Liver (tissue), 9 donors: Measurements from ENCODE around the gene POU6F2. TPM values are rescaled to one million over a fixed set of nuclear protein-coding genes. Genes with fewer than 3 reads are reported as not detected.
"Not testable (repeated sequence)": the region's sequence is repeated elsewhere in the genome, so short reads cannot be mapped to it uniquely, and the experiment has no call there.

Experiments used
- DNase-seq: peaks from one replicate; pipeline ENCODE4 v3.0.0-alpha.2; 2017; ENCODE audit warnings: low spot score
- H3K27ac ChIP-seq, 2 donors: one replicate each; pipeline ENCODE4 v1.7.0; 2013; ENCODE audit warnings: inconsistent platforms in 2 of 2, low read length in 2 of 2, control low read depth in 1 of 2, low read depth in 1 of 2, mild to moderate bottlenecking in 1 of 2
- H3K27me3 ChIP-seq, 4 donors: one replicate each; pipeline versions ENCODE4 v1.6.1 to v1.7.0; 2013; ENCODE audit warnings: low read length in 3 of 4, inconsistent platforms in 1 of 4, mild to moderate bottlenecking in 1 of 4, moderate library complexity in 1 of 4; ENCODE audit not compliant: control insufficient read depth in 4 of 4, insufficient read depth in 4 of 4
- H3K36me3 ChIP-seq, 4 donors: one replicate each; pipeline versions ENCODE4 v1.6.1 to v1.7.0; 2013; ENCODE audit warnings: low read length in 3 of 4, mild to moderate bottlenecking in 3 of 4, low read depth in 1 of 4, moderate library complexity in 1 of 4; ENCODE audit not compliant: control insufficient read depth in 4 of 4, insufficient read depth in 3 of 4
- H3K4me1 ChIP-seq, 4 donors: one replicate each; pipeline versions ENCODE4 v1.6.1 to v1.7.0; 2013; ENCODE audit warnings: low read length in 3 of 4, mild to moderate bottlenecking in 3 of 4, moderate library complexity in 1 of 4; ENCODE audit not compliant: control insufficient read depth in 4 of 4, insufficient read depth in 4 of 4
- H3K4me3 ChIP-seq, 3 donors: one replicate each; pipeline versions ENCODE4 v1.6.1 to v1.7.0; 2013; ENCODE audit warnings: low read length in 3 of 3, control low read depth in 1 of 3, low read depth in 1 of 3, mild to moderate bottlenecking in 1 of 3
- H3K9ac ChIP-seq, 2 donors: one replicate each; pipeline ENCODE4 v1.7.0; 2013; ENCODE audit warnings: low read length in 2 of 2, mild to moderate bottlenecking in 2 of 2, moderate library complexity in 2 of 2, control low read depth in 1 of 2, low read depth in 1 of 2
- H3K9me3 ChIP-seq, 4 donors: one replicate each; pipeline versions ENCODE4 v1.6.1 to v1.7.0; 2013; ENCODE audit warnings: low read length in 3 of 4; ENCODE audit not compliant: control insufficient read depth in 4 of 4
- ATF3 ChIP-seq: IDR thresholded peaks from 2 replicates; pipeline ENCODE4 v1.6.1; 2016; ENCODE audit warnings: antibody characterized with exemption
- CTCF ChIP-seq: fragments of 150-350 bp; IDR thresholded peaks from 2 replicates; pipeline ENCODE4 v1.5.1; 2017; ENCODE audit warnings: improper control_type of control experiment, low read depth, low read length; ENCODE audit not compliant: missing input control
- EGR1 ChIP-seq, 2 donors: IDR thresholded peaks; 2 replicates each; pipeline ENCODE4 v1.6.1; 2016 to 2018; ENCODE audit warnings: antibody characterized with exemption in 2 of 2, low read depth in 2 of 2
- FOXA1 ChIP-seq: IDR thresholded peaks from 2 replicates; pipeline ENCODE4 v1.6.1; 2016; ENCODE audit warnings: antibody characterized with exemption
- FOXA2 ChIP-seq: IDR thresholded peaks from 2 replicates; pipeline ENCODE4 v1.6.1; 2016; ENCODE audit warnings: antibody characterized with exemption
- GABPA ChIP-seq, 2 donors: IDR thresholded peaks in 1 of 2; conservative IDR thresholded peaks in 1 of 2; 2 replicates each; pipeline ENCODE4 v1.6.1; 2016; ENCODE audit warnings: antibody characterized with exemption in 2 of 2, mild to moderate bottlenecking in 1 of 2, moderate library complexity in 1 of 2
- HNF4A ChIP-seq, 2 donors: conservative IDR thresholded peaks; 2 replicates each; pipeline ENCODE4 v1.6.1; 2016; ENCODE audit warnings: antibody characterized with exemption in 2 of 2, mild to moderate bottlenecking in 2 of 2
- HNF4G ChIP-seq: IDR thresholded peaks from 2 replicates; pipeline ENCODE4 v1.6.1; 2016; ENCODE audit warnings: antibody characterized with exemption
- JUND ChIP-seq, 2 donors: IDR thresholded peaks; 2 replicates each; pipeline ENCODE4 v1.6.1; 2016; ENCODE audit warnings: antibody characterized with exemption in 2 of 2
- MAX ChIP-seq: IDR thresholded peaks from 2 replicates; pipeline ENCODE4 v1.6.1; 2016; ENCODE audit warnings: antibody characterized with exemption
- NR2F2 ChIP-seq: IDR thresholded peaks from 2 replicates; pipeline ENCODE4 v1.6.1; 2016; ENCODE audit warnings: antibody characterized with exemption
- RAD21 ChIP-seq, 2 donors: IDR thresholded peaks; 2 replicates each; pipeline ENCODE4 v1.6.1; 2016; ENCODE audit warnings: antibody characterized with exemption in 2 of 2, mild to moderate bottlenecking in 2 of 2
- RXRA ChIP-seq, 2 donors: IDR thresholded peaks; 2 replicates each; pipeline ENCODE4 v1.6.1; 2017 to 2018; ENCODE audit warnings: antibody characterized with exemption in 2 of 2, mild to moderate bottlenecking in 1 of 2
- SP1 ChIP-seq: IDR thresholded peaks from 2 replicates; pipeline ENCODE4 v1.6.1; 2018; ENCODE audit warnings: antibody characterized with exemption, mild to moderate bottlenecking
- TAF1 ChIP-seq: conservative IDR thresholded peaks from 2 replicates; pipeline ENCODE4 v1.6.1; 2016; ENCODE audit warnings: antibody characterized with exemption, mild to moderate bottlenecking
- YY1 ChIP-seq: IDR thresholded peaks from 2 replicates; pipeline ENCODE4 v1.6.1; 2016; ENCODE audit warnings: antibody characterized with exemption, mild to moderate bottlenecking
- ZBTB33 ChIP-seq: IDR thresholded peaks from 2 replicates; pipeline ENCODE4 v1.6.1; 2016; ENCODE audit warnings: antibody characterized with exemption
- WGBS: extraction: QIAGEN DNeasy Blood & Tissue Kit; methylation state at CpG from one replicate; pipeline ENCODE4 v1.1.7; 2013; 5-methylcytosine and 5-hydroxymethylcytosine counted together
- polyA plus RNA-seq, 2 donors: library from polyadenylated mRNA; stranded (reverse) in 1 of 2; unstranded in 1 of 2; fragments of 200-250 nt in 1 of 2; fragments of >200 nt in 1 of 2; fragmentation: Nextera tagmentation in 1 of 2; extraction: Ambion mirVana in 1 of 2; gene quantifications; one replicate each; pipeline versions ENCODE4 v1.2.1 to v1.2.3, GENCODE V29; 2013 to 2015
- total RNA-seq, 2 donors: library from RNA; depleted of rRNA; stranded (reverse); fragments of >200 nt; gene quantifications; one replicate each; pipeline ENCODE4 v1.2.3, GENCODE V29; 2014
- TF ChIP-seq, protein P1 (sequence below): IDR thresholded peaks from 2 replicates; pipeline ENCODE4 v1.6.1; 2016; ENCODE audit warnings: antibody characterized with exemption, mild to moderate bottlenecking
- donor health status: healthy.
- donor health status: healthy.
- donor health status: healthy.
- donor health status: healthy.
- donor health status: healthy.

Gene POU6F2
- total and polyA plus RNA-seq, 4 donors, result under 0.01 to 0.24 (median 0.08) TPM; not detected in 1

GRCh38 chr7:39324139-39324760 lies 346.5 kb downstream of the POU6F2 start:
- Histone ChIP-seq H3K4me1 (no peaks in the 10 kb centered on the region), H3K9me3 (peaks cover 0 to 4% (median 0%) of the 10 kb centered on the region in 4 donors), H3K36me3 (peaks cover 0 to 4% (median 0%) of the 10 kb centered on the region in 4 donors), H3K4me3 (no peak overlapping the region), H3K27me3 (no peaks in the 10 kb centered on the region), H3K27ac (no peak overlapping the region), H3K9ac (no peak overlapping the region)
- no peak for TF ChIP-seq HNF4G
- TF ChIP-seq SP1, result no peak
- TF ChIP-seq GABPA (IDR thresholded peaks at IDR 0.05 in 1 of 2, conservative IDR thresholded peaks at IDR 0.05 in 1 of 2), result no peak
- no peak for TF ChIP-seq HNF4A (conservative IDR thresholded peaks at IDR 0.05)
- no peak for TF ChIP-seq RXRA (IDR thresholded peaks at IDR 0.05)
- TF ChIP-seq CTCF, result no peak
- TF ChIP-seq MAX, result no peak
- no peak for TF ChIP-seq ATF3
- no peak for TF ChIP-seq NR2F2
- TF ChIP-seq ZBTB33, result no peak
- no peak for TF ChIP-seq TAF1
- TF ChIP-seq EGR1 (IDR thresholded peaks at IDR 0.05; ENCODE audit: low read depth in 2 of 2), result no peak
- no peak for TF ChIP-seq FOXA1
- TF ChIP-seq FOXA2, result no peak
- TF ChIP-seq, protein P1, sequence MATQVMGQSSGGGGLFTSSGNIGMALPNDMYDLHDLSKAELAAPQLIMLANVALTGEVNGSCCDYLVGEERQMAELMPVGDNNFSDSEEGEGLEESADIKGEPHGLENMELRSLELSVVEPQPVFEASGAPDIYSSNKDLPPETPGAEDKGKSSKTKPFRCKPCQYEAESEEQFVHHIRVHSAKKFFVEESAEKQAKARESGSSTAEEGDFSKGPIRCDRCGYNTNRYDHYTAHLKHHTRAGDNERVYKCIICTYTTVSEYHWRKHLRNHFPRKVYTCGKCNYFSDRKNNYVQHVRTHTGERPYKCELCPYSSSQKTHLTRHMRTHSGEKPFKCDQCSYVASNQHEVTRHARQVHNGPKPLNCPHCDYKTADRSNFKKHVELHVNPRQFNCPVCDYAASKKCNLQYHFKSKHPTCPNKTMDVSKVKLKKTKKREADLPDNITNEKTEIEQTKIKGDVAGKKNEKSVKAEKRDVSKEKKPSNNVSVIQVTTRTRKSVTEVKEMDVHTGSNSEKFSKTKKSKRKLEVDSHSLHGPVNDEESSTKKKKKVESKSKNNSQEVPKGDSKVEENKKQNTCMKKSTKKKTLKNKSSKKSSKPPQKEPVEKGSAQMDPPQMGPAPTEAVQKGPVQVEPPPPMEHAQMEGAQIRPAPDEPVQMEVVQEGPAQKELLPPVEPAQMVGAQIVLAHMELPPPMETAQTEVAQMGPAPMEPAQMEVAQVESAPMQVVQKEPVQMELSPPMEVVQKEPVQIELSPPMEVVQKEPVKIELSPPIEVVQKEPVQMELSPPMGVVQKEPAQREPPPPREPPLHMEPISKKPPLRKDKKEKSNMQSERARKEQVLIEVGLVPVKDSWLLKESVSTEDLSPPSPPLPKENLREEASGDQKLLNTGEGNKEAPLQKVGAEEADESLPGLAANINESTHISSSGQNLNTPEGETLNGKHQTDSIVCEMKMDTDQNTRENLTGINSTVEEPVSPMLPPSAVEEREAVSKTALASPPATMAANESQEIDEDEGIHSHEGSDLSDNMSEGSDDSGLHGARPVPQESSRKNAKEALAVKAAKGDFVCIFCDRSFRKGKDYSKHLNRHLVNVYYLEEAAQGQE, result no peak
- no peak for TF ChIP-seq YY1
- TF ChIP-seq RAD21 (IDR thresholded peaks at IDR 0.05), result no peak
- no peak for TF ChIP-seq JUND (IDR thresholded peaks at IDR 0.05)
- WGBS, result 88% methylated on average over 4 of the region's 4 CpGs
- DNase-seq, result no peak

DNA sequence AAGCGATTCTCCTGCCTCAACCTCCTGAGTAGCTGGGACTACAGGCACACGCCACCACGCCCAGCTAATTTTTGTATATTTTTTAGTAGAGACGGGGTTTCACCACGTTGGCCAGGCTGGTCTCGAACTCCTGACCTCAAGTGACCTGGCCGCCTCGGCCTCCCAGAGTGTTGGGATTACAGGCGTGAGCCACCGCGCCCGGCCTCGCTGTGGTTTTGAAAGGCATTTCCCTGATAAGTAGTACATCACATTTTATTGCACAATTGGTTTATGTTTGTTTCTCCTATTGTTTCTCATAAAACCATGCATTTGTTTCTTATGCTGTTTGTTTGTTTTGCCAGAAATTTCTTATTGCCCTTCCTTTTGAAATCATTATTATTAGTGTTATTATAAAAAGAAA lies 353.9 kb downstream of the POU6F2 start:
- H3K4me3 ChIP-seq, H3K36me3 ChIP-seq, H3K4me1 ChIP-seq, H3K9ac ChIP-seq, DNase-seq, H3K9me3 ChIP-seq, H3K27me3 ChIP-seq, H3K27ac ChIP-seq: not testable (repeated sequence)
- WGBS, result 90% methylated on average over 13 of the region's 13 CpGs
